ENCODE data around the gene MAPKAPK3.

MAPKAPK3 gene

GRCh38 chr3:50666837-50667236 lies 49.9 kb downstream of the MAPKAPK3 start:
- no peak for TF ChIP-seq CTCF (conservative IDR thresholded peaks at IDR 0.05; ENCODE audit: control insufficient read depth, insufficient read depth, low read depth, low read length)
- no peak overlapping the region for H3K4me3 ChIP-seq (ENCODE audit: control insufficient read depth, low read depth, low read length)
- no peak for DNase-seq (ENCODE audit: low read depth)

- no peak overlapping the region for H3K4me3 ChIP-seq (ENCODE audit: control insufficient read depth, low read depth, low read length)
- DNase-seq (ENCODE audit: low read depth): peak; percentile 73
- no peak for TF ChIP-seq CTCF (conservative IDR thresholded peaks at IDR 0.05; ENCODE audit: control insufficient read depth, insufficient read depth, low read depth, low read length)
Observed at GRCh38 chr3:50671331-50671730, 54.4 kb downstream of the MAPKAPK3 start.

DNA sequence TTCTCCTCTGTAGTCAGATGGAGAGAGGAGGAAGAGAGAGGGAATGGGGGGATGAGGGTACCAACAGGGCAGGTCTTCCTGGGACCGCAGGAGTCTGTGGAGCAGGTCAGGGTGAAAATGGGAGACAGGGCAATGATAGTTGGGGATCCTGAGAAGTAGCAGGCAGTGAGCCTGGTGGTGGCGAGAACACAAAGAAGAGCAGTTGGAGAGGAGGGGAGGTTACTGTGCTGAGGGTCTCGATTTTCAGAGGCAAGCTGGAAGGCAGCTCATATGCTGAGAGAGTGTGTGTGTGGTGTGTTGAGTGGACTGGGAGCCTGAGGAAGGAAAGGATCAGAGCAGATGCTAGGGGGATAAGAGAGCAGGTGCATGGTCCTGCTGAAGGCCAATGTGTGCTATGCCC lies 55.7 kb downstream of the MAPKAPK3 start:
- DNase-seq (ENCODE audit: low read depth): no peak
- no peak overlapping the region for H3K4me3 ChIP-seq (ENCODE audit: control insufficient read depth, low read depth, low read length)
- no peak for TF ChIP-seq CTCF (conservative IDR thresholded peaks at IDR 0.05; ENCODE audit: control insufficient read depth, insufficient read depth, low read depth, low read length)

- no peak overlapping the region for H3K4me3 ChIP-seq (ENCODE audit: control insufficient read depth, low read depth, low read length)
- no peak for TF ChIP-seq CTCF (conservative IDR thresholded peaks at IDR 0.05; ENCODE audit: control insufficient read depth, insufficient read depth, low read depth, low read length)
- no peak for DNase-seq (ENCODE audit: low read depth)
Observed at GRCh38 chr3:50673931-50674330, 57.0 kb downstream of the MAPKAPK3 start.

DNA sequence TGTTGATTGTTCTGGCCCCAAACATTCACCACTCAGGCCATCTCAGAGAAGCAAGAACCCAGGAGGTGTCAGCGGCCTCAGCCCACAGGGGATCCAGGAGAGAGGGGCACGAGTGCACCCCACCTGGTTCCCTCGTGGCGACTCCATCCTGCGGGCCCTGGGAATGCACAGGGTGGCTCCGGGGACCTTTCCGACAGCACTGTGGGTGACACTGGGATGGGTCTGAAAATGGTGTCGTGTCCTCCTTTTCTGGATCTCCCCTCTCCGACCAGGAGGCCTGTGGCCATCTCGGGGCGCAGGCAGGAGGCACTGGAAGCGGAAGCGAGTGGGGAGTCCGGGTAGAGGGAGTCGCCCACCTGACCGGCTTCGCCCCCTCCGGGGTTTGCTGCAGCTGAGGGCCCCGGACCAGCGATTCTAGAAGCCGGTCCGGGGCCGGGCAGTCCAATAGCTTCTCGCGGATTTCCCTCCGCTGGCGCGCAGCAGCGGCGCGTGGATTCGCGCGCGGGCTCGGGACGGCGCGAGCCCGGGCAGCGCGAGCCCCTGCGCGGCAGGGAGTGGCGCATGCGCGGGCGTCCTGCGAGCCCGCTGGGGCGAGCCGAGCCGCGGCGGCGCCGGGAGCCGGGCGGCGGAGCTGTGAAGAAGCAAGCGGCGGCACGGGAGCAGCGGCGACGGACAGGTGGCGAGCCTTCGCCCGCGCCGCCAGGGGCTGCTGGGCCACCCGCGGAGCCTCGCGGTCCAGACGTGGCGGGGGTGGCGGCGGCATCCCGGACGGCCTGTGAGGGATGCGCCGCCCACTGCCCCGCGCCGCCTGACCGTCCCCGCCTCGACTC lies 57.6 kb downstream of the MAPKAPK3 start, which contains the start of gene DOCK3:
Gene DOCK3, plus strand, starts transcription at position 579 of the 830 bp plus-strand sequence. CDS start 337 bp downstream, outside the sequence.
- no peak for TF ChIP-seq CTCF (conservative IDR thresholded peaks at IDR 0.05; ENCODE audit: control insufficient read depth, insufficient read depth, low read depth, low read length)
- no peak within 1 kb of the TSS for H3K4me3 ChIP-seq (ENCODE audit: control insufficient read depth, low read depth, low read length)
- DNase-seq (ENCODE audit: low read depth): peak; percentile 17

GRCh38 chr3:50675179-50676030 lies 58.5 kb downstream of the MAPKAPK3 start:
- H3K4me3 ChIP-seq (ENCODE audit: control insufficient read depth, low read depth, low read length): no peak overlapping the region
- no peak for TF ChIP-seq CTCF (conservative IDR thresholded peaks at IDR 0.05; ENCODE audit: control insufficient read depth, insufficient read depth, low read depth, low read length)
- DNase-seq (ENCODE audit: low read depth): no peak
